ENCODE measurements around the gene LRPAP1. TPM values are rescaled to one million over a fixed set of nuclear protein-coding genes. Genes with fewer than 3 reads are reported as not detected.
A peak's percentile ranks its signal among the peaks of the same experiment; 100 is the strongest.

The LRPAP1 gene
- total and polyA plus RNA-seq, 2 experiments from 2014 or later: 231 to 296 TPM

DNA sequence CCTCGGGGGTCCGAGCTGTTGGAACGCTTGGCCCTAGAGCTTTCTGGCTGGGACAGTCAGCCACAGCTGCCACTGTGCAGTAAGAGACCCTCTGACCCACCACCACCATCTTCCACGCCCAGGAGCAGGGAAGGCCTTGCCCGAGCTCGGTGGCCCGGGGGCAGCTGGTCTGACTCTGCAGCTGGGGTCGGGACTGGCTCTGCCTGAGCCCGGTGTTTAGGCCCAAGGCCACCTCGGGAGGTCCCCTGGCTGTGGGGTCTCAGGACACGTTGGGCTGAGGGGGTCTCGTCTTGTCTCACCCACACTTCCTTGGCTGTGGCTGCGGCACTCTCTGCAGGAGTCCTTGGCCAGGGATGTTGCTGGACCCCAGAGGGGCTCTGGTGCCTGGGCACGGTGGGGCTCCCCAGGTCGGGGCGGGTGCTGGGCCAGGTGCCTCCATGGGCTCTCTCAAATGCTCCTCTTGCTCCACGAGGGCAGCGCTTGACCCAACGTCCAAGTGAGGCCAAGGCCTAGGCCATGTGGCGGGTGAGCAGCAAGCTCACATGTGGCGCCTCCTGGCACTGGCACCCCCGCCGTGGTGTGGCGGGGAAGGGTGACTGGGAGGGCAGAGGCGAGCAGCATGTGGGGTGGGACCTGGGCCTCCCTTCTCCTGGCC lies 46.2 kb downstream of the LRPAP1 start:
- Histone ChIP-seq H3K27me3 (no peaks in the 10 kb centered on the region), H3K9me3 (ENCODE audit: low read depth) (no peaks in the 10 kb centered on the region), H3K27ac (no peak overlapping the region), H3K4me3 (no peak overlapping the region), H3K4me1 (ENCODE audit: low read depth) (peaks cover 21% of the 10 kb centered on the region), H3K36me3 (no peaks in the 10 kb centered on the region)
- TF ChIP-seq CTCF (IDR thresholded peaks at IDR 0.05; ENCODE audit: low read depth, low read length): no peak
- no peak for DNase-seq (ENCODE audit: low read depth in 1 of 2, low spot score in 1 of 2)

DNA sequence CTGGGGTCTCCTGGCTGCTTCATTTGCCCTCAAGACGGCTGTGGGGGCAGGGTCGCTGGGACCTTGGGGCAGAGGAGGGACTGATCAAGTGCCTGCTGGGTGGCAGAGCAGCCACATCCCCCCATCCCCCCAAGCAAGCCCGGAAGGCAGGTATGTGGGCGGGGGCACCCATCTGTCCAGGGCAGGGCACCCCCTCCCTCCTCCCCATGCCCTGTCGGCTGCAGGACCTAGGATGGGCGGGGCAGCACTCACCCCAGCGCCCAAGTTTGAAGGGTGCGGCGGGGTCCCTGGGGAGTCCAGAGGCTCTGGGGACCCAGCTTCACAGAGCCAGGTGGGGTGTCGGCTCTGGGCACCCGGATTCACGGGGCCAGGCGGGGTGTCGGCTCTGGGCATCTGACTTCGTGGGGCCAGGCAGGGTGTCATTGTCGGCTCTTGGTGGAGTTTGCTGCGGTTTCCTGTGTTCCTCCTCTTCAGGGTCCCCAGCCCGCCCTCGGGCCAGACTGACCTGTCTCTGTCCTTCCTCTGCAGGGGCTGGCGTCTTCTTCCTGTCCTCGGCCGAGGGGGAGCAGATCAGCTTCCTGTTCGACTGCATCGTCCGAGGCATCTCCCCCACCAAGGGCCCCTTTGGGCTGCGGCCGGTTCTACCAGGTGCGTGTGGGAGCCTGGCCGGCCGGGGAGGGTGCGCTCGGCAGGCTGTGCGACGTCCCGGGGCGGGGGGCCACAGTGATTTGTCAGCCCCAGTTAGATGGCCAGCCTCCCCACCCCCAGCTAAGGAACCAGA lies 47.0 kb downstream of the LRPAP1 start:
- no peaks in the 10 kb centered on the region for H3K27me3 ChIP-seq
- peaks cover 29% of the 10 kb centered on the region for H3K4me1 ChIP-seq (ENCODE audit: low read depth)
- H3K9me3 ChIP-seq (ENCODE audit: low read depth): no peaks in the 10 kb centered on the region
- H3K27ac ChIP-seq: no peak overlapping the region
- DNase-seq (ENCODE audit: low read depth in 1 of 2, low spot score in 1 of 2): no peak
- H3K36me3 ChIP-seq: no peaks in the 10 kb centered on the region
- TF ChIP-seq CTCF (IDR thresholded peaks at IDR 0.05; ENCODE audit: low read depth, low read length): no peak
- H3K4me3 ChIP-seq: no peak overlapping the region

GRCh38 chr4:3484057-3484973 lies 47.9 kb downstream of the LRPAP1 start:
- H3K4me1 ChIP-seq (ENCODE audit: low read depth): peaks cover 29% of the 10 kb centered on the region
- H3K27me3 ChIP-seq: no peaks in the 10 kb centered on the region
- H3K36me3 ChIP-seq: no peaks in the 10 kb centered on the region
- no peak for DNase-seq (ENCODE audit: low read depth in 1 of 2, low spot score in 1 of 2)
- H3K27ac ChIP-seq: peak overlapping the region; percentile 53
- H3K4me3 ChIP-seq: no peak overlapping the region
- TF ChIP-seq CTCF (IDR thresholded peaks at IDR 0.05; ENCODE audit: low read depth, low read length): no peak
- H3K9me3 ChIP-seq (ENCODE audit: low read depth): no peaks in the 10 kb centered on the region

DNA sequence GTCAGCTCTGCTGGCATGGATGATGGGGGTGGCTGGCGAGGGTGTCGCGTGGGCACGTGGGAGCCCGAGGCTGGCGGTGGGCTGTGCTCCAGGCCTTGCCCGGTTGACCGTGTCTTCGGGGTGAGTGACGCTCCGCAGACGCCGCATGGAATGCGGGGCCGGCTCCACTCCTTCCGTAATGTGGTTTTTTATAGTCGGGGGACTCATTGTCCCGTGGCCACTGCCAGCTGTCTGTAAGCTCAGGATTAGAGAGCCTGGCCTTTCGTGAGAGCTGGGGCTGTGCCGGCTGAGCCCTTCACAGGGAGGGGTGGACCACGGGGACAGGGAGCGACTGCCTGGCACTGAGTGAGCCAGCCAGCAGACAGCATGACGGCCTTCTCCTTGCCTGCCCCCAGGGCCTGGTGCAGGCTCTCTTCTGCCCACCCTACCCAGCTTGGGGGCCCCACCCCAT lies 48.7 kb downstream of the LRPAP1 start:
- Histone ChIP-seq H3K27ac (peak overlapping the region; percentile 53), H3K36me3 (no peaks in the 10 kb centered on the region), H3K27me3 (no peaks in the 10 kb centered on the region), H3K4me1 (ENCODE audit: low read depth) (peaks cover 29% of the 10 kb centered on the region), H3K4me3 (no peak overlapping the region), H3K9me3 (ENCODE audit: low read depth) (no peaks in the 10 kb centered on the region)
- TF ChIP-seq CTCF (IDR thresholded peaks at IDR 0.05; ENCODE audit: low read depth, low read length): no peak
- peak in 1 of 2 donors; percentile 51 for DNase-seq (ENCODE audit: low read depth in 1 of 2, low spot score in 1 of 2)

GRCh38 chr4:3482707-3483106 lies 49.5 kb downstream of the LRPAP1 start:
- Histone ChIP-seq H3K36me3 (no peaks in the 10 kb centered on the region), H3K4me3 (no peak overlapping the region), H3K9me3 (ENCODE audit: low read depth) (no peaks in the 10 kb centered on the region), H3K4me1 (ENCODE audit: low read depth) (peaks cover 29% of the 10 kb centered on the region), H3K27ac (no peak overlapping the region), H3K27me3 (no peaks in the 10 kb centered on the region)
- no peak for TF ChIP-seq CTCF (IDR thresholded peaks at IDR 0.05; ENCODE audit: low read depth, low read length)
- no peak for DNase-seq (ENCODE audit: low read depth in 1 of 2, low spot score in 1 of 2)
